Vagina (tissue), 2 donors: Measurements from ENCODE around the gene ADGRG3. TPM values are rescaled to one million over a fixed set of nuclear protein-coding genes. Genes with fewer than 3 reads are reported as not detected.
A peak's percentile ranks its signal among the peaks of the same experiment; 100 is the strongest.

ENCODE experiments used
- DNase-seq, 2 donors: peaks; one replicate each; pipeline ENCODE4 v3.0.0-alpha.2; 2017; ENCODE audit errors: extremely low spot score in 2 of 2
- H3K27ac ChIP-seq: fragments of 200-600 bp; sonication (generic); one replicate; pipeline ENCODE4 v1.5.1; 2019
- H3K27me3 ChIP-seq: fragments of 200-600 bp; sonication (generic); one replicate; pipeline ENCODE4 v1.5.1; 2019
- H3K36me3 ChIP-seq, 2 donors: fragments of 200-600 bp; sonication (generic); one replicate each; pipeline ENCODE4 v1.5.1; 2017 to 2019
- H3K4me1 ChIP-seq: fragments of 200-600 bp; sonication (generic); one replicate; pipeline ENCODE4 v1.5.1; 2019
- H3K4me3 ChIP-seq, 2 donors: fragments of 200-600 bp; sonication (generic); 1 replicate in 1 of 2; 2 replicates in 1 of 2; pipeline ENCODE4 v1.5.1; 2016 to 2019
- H3K9me3 ChIP-seq: fragments of 200-600 bp; sonication (generic); one replicate; pipeline ENCODE4 v1.5.1; 2019
- POLR2A ChIP-seq, 2 donors: fragments of 450-650 bp; IDR thresholded peaks; one replicate each; pipeline ENCODE4 v1.6.1; 2017; ENCODE audit warnings: antibody characterized with exemption in 2 of 2, mild to moderate bottlenecking in 2 of 2, moderate library complexity in 2 of 2
- POLR2AphosphoS5 ChIP-seq, 2 donors: sonication (generic); formaldehyde crosslinking; IDR thresholded peaks; one replicate each; pipeline ENCODE4 v1.9.0; 2017; ENCODE audit warnings: antibody characterized with exemption in 2 of 2, mild to moderate bottlenecking in 2 of 2, low read depth in 1 of 2; ENCODE audit not compliant: insufficient read depth in 1 of 2
- intact Hi-C: fragments of 100-400 bp; cut with DNase I; formaldehyde crosslinking; loops from one replicate; pipeline ENCODE4 v1.15.1; 2023
- total RNA-seq: library from RNA; depleted of rRNA; stranded (reverse); fragments of >200 nt; gene quantifications from one replicate; pipeline ENCODE4 v1.2.3, GENCODE V29; 2016
- TF ChIP-seq, protein P1 (sequence below), 3 experiments: fragments of 450-650 bp in 2 of 3; fragments of 200-600 bp in 1 of 3; sonication (generic) in 1 of 3; IDR thresholded peaks; one replicate each; pipeline ENCODE4 v1.5.1; 2017 to 2019; ENCODE audit warnings: antibody characterized with exemption in 3 of 3, mild to moderate bottlenecking in 2 of 3, moderate library complexity in 2 of 3

Gene ADGRG3
- total RNA-seq, 1 donor from 2014 or later: 10.3 TPM

DNA sequence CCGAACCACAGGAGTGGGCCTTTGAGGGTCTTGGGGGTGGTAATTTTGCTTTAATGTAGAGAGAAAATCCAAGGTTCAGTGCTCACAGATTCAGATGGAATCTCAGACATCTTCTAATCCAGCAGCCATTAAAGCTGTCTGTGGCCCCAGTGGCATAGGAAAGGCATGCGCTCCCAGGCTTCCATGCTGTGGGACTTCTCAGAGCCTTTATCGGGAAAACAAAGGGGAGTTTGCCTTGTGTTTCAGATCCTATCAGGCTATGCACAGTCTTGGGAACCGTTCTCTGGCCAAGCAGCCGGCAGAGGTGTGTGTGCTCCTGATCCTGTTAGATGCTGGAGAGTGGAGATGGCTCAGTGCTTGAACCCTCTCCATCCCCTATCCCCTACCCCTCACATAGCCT, 31.9 kb upstream of the ADGRG3 start:
- intact Hi-C loops: no loop called here
- no peak for DNase-seq
- Histone ChIP-seq H3K9me3 (no peaks in the 10 kb centered on the region), H3K4me3 (no peak overlapping the region), H3K27me3 (no peaks in the 10 kb centered on the region), H3K4me1 (peaks cover 55% of the 10 kb centered on the region), H3K36me3 (no peaks in the 10 kb centered on the region), H3K27ac (peak overlapping the region; percentile 13)
- no peak for TF ChIP-seq POLR2AphosphoS5 (IDR thresholded peaks at IDR 0.05; ENCODE audit: insufficient read depth in 1 of 2, low read depth in 1 of 2)
- TF ChIP-seq, protein P1, sequence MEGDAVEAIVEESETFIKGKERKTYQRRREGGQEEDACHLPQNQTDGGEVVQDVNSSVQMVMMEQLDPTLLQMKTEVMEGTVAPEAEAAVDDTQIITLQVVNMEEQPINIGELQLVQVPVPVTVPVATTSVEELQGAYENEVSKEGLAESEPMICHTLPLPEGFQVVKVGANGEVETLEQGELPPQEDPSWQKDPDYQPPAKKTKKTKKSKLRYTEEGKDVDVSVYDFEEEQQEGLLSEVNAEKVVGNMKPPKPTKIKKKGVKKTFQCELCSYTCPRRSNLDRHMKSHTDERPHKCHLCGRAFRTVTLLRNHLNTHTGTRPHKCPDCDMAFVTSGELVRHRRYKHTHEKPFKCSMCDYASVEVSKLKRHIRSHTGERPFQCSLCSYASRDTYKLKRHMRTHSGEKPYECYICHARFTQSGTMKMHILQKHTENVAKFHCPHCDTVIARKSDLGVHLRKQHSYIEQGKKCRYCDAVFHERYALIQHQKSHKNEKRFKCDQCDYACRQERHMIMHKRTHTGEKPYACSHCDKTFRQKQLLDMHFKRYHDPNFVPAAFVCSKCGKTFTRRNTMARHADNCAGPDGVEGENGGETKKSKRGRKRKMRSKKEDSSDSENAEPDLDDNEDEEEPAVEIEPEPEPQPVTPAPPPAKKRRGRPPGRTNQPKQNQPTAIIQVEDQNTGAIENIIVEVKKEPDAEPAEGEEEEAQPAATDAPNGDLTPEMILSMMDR (IDR thresholded peaks at IDR 0.05): no peak
- no peak for TF ChIP-seq POLR2A (IDR thresholded peaks at IDR 0.05)

DNA sequence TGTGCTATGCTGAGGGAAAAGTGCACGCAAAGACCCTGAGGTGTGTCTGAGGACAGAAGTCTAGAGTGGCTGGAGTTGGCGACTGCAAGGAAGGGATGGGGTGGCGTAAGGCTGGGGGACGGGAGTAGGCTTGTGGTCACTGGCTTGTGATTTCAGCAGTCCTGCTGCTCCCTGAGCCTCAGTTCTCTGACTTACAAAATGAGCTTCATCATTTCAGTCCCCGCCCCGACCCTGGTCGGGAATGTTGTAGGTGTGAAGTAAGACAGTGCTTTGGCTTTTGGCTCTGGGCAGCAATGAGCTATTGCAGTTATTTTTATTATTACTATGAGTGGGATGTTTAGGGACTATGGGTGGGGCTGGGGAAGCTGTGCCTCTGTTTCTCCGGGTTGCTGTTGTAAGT, 31.1 kb upstream of the ADGRG3 start:
- TF ChIP-seq, protein P1 (IDR thresholded peaks at IDR 0.05): no peak
- TF ChIP-seq POLR2AphosphoS5 (IDR thresholded peaks at IDR 0.05; ENCODE audit: insufficient read depth in 1 of 2, low read depth in 1 of 2) (no peak), POLR2A (IDR thresholded peaks at IDR 0.05) (no peak)
- no peaks in the 10 kb centered on the region for H3K36me3 ChIP-seq
- no peaks in the 10 kb centered on the region for H3K9me3 ChIP-seq
- no peak overlapping the region for H3K27ac ChIP-seq
- intact Hi-C loops: no loop called here
- no peak for DNase-seq
- no peak overlapping the region for H3K4me3 ChIP-seq
- no peaks in the 10 kb centered on the region for H3K27me3 ChIP-seq
- peaks cover 52% of the 10 kb centered on the region for H3K4me1 ChIP-seq

DNA sequence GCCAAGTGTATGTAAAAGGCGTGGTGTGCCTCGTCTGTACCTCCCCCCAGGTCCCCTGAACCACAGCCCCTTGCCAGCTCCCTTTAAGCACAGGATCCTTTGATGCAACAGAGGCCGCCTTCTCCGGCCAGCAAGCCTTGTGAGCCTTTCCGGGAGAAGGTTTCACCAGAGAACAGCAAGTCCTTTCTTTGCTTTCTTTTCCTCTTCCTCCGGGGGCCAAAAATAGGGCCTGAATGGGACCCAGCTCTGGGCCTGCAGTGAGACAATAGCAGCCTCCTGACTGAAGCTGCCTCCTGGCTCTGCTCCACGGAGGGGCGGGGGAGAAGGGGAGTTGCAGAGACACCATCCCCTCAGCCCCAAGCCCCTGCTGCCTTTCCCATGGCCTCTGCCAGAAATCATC, 30.7 kb upstream of the ADGRG3 start:
- Histone ChIP-seq H3K36me3 (no peaks in the 10 kb centered on the region), H3K4me3 (no peak overlapping the region), H3K9me3 (no peaks in the 10 kb centered on the region), H3K4me1 (peaks cover 48% of the 10 kb centered on the region), H3K27me3 (no peaks in the 10 kb centered on the region), H3K27ac (no peak overlapping the region)
- TF ChIP-seq POLR2A (IDR thresholded peaks at IDR 0.05): no peak
- TF ChIP-seq POLR2AphosphoS5 (IDR thresholded peaks at IDR 0.05; ENCODE audit: insufficient read depth in 1 of 2, low read depth in 1 of 2): peak; percentile 39 to 72
- intact Hi-C loops: no loop called here
- DNase-seq: no peak

DNA sequence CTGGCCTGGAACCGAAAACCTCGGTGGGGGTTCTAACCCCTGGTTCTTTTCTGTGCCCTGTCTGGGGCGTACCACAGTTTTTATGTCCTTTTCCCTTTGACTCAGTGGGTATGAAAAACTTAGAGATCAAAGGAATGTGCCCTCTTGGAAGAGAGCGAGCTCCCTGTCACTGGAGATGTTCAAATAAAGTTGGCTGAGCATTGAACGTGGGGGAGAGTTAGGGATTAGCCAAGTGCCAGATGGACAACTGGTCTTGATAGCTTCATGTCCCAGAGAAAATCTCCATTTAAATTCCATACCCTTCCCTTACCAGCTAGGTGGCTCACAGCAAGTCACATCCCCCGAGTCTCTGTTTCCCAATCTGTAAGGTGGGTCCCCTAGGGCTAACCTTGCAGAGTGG, 30.1 kb upstream of the ADGRG3 start:
- Histone ChIP-seq H3K27me3 (no peaks in the 10 kb centered on the region), H3K4me1 (peaks cover 45% of the 10 kb centered on the region), H3K36me3 (no peaks in the 10 kb centered on the region), H3K27ac (peak overlapping the region; percentile 26), H3K4me3 (no peak overlapping the region), H3K9me3 (no peaks in the 10 kb centered on the region)
- no peak for DNase-seq
- TF ChIP-seq POLR2AphosphoS5 (IDR thresholded peaks at IDR 0.05; ENCODE audit: insufficient read depth in 1 of 2, low read depth in 1 of 2): no peak
- TF ChIP-seq, protein P1 (IDR thresholded peaks at IDR 0.05): no peak
- no peak for TF ChIP-seq POLR2A (IDR thresholded peaks at IDR 0.05)
- intact Hi-C loops: no loop called here

DNA sequence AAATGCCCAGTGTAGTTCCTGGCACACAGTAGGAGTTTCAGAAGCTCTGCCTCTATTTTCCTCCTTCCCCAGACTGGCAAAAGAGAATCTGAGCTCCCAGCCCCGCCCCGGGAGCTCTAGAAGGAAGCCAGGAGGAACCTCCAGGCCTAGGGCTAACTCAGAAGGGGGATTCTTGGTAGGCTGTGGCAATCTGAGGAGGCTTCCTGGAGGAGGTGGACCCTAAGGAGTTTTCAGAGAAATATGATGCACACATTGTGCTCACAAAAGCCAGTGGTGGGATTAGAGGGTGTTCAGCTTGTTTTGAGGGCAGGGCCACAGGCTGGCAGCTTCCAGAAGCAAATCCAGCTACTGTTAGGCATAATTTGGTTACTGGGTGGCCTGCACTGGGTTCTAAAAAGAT, 29.7 kb upstream of the ADGRG3 start:
- DNase-seq: no peak
- Histone ChIP-seq H3K27me3 (no peaks in the 10 kb centered on the region), H3K4me1 (peaks cover 47% of the 10 kb centered on the region), H3K36me3 (no peaks in the 10 kb centered on the region), H3K4me3 (no peak overlapping the region), H3K9me3 (no peaks in the 10 kb centered on the region), H3K27ac (peak overlapping the region; percentile 26)
- TF ChIP-seq, protein P1 (IDR thresholded peaks at IDR 0.05): no peak
- TF ChIP-seq POLR2A (IDR thresholded peaks at IDR 0.05): no peak
- intact Hi-C loops: no loop called here
